Measurements from ENCODE around the gene PKNOX2.
"Not testable (repeated sequence)": the region's sequence is repeated elsewhere in the genome, so short reads cannot be mapped to it uniquely, and the experiment has no call there.

PKNOX2 gene

DNA sequence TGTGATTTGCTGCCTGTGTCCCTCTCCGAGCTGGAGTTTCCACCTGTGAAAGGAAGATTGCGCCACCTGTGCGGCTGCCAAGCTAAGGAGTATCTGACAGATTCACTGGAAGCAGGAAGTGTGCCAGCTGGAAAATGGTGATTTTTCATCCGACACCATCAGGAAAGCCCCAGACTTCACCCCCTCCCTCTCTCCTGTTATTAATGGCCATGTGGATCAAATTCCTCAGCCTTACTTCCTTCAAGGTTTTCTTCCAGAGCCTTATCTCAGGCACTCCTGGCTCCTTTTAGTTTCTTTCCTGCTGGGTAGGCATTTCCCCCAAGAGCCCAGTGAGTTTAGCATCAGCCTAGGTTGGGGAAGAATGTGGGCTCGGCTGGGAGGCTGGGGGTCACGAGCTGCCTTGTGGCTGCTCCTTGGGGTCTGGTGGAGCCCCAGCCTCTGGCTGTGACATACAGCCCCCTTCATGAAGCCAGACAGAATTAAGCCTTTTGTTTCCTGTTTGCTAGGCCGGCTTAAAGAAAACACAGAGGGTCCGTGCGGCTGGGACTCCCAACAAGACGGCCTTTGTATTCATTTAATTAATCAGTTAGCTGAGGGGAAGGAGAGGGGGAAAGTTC, 37.1 kb downstream of the PKNOX2 start:
- no peak for DNase-seq (ENCODE audit: low read depth in 4 of 4, low spot score in 1 of 4)

DNA sequence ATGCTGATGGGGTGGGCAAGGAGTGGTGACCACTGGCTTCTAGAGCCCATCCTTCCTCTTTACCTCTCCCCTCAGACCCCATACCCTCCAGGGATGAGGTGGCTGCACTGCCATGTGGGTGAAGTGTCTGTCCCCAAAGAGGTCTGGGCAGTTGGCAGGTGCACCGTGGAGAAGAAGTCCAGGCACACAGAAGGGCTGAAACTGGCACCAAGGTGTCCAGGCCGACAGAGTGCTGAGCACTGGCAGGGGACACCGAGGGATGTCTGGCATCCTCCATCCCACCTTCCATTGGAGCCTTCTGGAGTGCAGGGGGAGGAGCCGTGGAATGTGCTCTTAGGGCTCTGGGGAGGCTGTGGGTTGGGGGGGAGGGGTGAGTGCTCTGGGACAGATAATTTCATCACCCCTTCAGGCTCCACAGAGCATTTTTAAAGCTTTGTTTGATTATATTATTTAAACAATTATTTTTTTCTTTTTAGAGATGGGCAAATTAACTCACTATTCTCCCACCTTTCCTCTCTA, 37.9 kb downstream of the PKNOX2 start:
- no peak for DNase-seq (ENCODE audit: low read depth in 4 of 4, low spot score in 1 of 4)

DNA sequence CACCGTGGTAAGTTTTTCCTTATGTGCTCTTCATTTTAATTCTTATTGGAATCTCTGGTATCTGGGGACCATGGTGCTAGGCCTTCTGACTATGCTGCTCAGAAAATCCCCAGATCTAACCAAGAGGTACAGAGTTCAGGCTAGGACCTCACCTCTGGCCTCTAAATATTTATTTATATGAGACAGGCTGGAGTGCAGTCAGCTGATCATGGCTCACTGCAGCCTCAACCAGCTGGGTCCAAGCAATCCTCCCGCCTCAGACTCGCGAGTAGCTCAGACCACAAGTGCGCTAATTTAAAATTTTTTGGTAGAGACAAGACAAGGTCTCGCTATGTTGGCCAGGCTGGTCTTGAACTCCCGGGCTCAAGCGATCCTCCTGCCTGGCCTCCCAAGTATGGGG, 38.4 kb downstream of the PKNOX2 start:
- DNase-seq (ENCODE audit: low read depth in 4 of 4, low spot score in 1 of 4) = no peak

DNA sequence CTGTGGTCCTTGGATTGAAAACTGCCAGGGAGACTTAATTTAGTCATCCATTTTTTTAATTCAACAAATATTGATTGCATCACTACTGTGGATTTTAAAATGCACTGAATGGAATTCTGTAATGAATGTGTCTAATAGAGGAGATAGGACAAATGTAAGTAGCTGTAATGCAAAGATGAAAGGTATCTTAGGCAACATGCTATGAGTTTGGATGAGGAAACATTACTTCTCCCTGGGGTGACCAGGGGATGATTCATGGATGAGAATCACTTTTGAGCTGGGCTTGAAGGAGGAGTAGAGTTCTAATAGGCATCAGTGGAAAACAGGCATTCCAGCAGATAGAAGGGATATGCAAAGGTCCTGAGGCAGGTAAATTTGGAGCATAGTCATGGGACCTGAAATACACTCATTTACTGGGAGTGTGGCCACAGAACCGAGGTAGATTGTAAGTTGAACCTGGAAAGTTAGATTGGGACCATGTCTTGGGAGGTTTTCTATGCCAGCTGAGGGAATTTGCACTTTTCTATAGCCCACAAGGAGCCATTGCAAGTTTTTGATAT, 43.4 kb downstream of the PKNOX2 start:
- DNase-seq (ENCODE audit: low read depth in 4 of 4, low spot score in 1 of 4) = no peak

DNA sequence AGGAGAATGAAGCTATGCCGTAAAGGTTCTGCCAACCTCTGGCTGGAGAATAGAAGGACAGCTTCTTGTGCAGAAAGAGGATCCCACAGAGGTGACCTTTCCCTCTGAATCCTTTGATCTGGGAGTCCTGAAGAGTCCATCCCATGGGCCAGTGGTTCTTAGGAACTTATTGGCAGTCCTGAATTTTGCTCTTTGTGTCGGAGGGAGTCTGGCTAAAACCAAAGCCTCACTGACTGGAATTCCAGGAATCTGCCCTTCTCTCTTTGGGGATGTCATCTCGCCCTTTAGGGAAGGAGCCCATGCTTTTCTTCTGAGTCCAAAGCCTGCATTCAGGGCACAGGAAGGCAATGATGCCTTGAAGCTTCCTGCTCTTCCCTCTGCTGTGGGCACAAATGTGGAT, 45.5 kb downstream of the PKNOX2 start:
- DNase-seq (ENCODE audit: low read depth in 4 of 4, low spot score in 1 of 4) = no peak

DNA sequence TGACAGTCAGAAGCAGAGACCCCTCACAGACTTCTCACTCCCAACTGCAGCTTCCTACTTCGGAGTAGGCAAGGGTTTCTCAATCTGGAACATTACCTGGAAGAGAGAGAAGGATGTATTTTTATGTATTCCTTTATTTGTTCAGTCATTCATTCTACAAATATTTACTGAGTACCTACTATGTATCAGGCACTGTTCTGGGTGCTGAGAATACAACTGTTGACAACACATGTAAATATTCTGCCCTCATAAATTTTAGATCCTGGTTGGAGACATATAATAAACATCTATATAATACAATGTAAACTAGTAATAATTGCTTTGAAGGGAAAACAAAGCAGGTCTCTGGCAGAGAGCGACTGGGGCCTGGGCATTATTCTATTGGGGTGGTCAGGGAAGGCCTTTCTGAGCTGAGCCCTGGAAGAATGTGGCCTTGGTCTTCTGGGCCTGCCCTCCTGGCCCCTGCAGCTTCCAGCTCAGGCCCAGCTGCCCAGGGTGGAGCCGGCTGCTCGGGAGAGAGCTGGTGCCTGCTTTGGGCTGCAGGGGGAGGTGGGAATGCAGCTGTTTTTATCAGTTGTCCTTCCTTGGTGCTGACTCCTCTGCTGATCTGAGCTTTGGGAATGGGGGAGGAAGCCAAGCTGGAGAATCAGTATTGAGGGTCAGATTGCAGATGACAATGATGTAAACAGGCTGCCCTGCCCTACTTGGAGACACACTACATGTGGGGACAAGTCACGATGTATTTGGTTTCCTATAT, 46.8 kb downstream of the PKNOX2 start:
- no peak for DNase-seq (ENCODE audit: low read depth in 4 of 4, low spot score in 1 of 4)

- no peak for DNase-seq (ENCODE audit: low read depth in 4 of 4, low spot score in 1 of 4)
These were observed 47.4 kb downstream of the PKNOX2 start for GRCh38 chr11:125211948-125212340.

DNA sequence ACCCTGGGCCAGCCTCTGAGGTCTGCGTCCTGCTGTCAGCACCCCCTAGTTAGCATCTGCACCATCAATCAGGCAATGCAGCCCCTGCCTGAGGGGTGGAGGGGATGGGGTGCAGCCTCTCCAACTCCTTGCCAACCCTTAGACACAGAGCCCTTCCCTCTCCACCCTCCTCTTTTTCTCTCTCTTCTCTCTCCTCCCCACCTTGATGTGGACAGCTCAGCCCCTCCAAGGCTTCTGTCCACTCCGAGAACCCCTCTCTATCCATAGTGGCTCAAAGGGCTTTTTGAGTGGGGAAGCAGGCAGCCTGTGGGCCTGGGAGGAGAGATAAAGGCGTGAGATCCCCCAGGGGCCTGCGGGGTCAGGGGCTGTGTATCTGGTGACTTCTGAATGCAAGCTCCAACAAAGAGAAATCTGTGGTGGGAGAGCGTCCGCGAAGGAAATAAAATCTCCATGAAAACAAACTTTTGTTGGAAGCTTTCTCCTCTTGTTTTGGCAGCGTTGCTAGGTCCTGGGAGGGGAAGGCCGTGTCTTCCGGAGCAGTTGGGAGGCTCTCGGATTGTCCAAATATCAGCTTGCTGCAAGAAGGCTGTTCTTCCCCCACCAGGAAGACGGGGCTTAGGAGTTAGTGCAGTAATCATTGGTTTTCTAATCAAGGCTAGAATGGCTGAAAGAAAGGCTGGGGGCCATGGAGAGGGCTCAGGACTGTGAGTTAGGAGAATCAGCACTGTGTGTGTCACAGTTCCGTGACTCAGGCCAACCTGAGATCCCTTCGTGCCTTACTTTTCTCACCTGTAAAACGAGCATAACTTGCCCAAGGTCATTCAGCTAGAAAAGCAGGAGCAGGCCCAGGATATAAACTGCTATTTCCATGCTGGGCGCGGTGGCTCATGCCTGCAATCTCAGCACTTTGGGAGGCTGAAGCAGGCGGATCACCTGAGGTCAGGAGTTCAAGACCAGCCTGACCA, 50.3 kb downstream of the PKNOX2 start:
- DNase-seq (ENCODE audit: low read depth in 4 of 4, low spot score in 1 of 4) = no peak

DNA sequence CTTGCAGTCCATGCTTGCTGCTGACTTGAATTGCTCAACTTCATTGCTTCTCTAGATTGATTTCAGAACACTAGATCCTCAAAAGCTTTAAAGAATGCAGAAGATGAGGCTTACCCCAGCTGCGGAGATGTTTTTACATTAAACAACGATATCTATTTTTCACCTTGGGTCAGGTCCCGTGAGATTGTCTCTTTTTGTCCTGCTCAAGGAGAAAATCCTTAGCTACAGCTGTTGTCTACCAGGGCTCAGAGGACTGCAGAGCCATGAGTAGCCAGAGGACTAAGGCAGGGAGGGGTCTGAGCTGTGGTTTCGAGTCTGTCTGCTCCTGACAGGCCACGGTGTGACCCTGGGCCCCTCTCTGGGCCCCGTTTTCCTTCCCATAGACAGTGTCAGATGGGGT, 51.4 kb downstream of the PKNOX2 start:
- DNase-seq (ENCODE audit: low read depth in 4 of 4, low spot score in 1 of 4) = no peak

- DNase-seq (ENCODE audit: low read depth in 4 of 4, low spot score in 1 of 4) = no peak
These were observed 53.8 kb downstream of the PKNOX2 start for GRCh38 chr11:125218336-125218735.

DNA sequence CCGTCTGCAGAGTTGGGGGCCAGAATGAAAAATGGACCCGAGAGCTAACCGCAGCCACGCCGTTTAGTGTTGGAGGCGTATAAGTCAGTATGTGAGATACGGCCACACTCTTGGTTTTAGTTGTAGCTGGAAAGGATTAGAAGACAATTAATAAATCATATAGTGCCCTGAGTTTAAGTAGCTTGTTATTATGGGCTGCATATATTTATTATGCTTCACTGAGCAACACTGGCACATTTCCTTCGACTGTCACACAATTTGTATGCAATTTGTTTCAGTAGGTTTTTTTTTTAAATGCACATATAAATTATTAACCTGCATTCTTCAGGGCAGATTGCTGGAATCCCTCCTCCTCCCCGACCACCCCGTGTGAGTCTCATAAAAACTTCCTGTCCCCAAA, 56.9 kb downstream of the PKNOX2 start:
- no peak for DNase-seq (ENCODE audit: low read depth in 4 of 4, low spot score in 1 of 4)

DNA sequence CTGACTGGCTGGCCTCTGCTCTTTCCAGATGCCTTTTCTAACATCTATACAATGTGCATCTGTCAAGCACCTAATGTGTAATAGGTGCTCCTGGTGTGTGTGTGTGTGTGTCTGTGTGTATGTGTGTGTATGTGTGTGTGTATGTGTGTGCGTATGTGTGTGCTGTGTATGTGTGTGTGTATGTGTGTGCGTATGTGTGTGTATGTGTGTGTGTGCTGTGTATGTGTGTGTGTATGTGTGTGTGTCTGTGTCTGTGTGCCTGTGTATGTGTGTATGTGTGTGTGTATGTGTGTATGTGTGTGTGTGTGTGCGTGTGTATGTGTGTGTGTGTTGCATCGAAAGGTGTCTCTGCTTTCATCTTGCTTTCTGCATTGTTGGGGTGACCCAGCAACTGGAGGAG, 57.9 kb downstream of the PKNOX2 start:
- DNase-seq (ENCODE audit: low read depth in 4 of 4, low spot score in 1 of 4) = no peak

- DNase-seq (ENCODE audit: low read depth in 4 of 4, low spot score in 1 of 4) = not testable (repeated sequence)
These were observed 58.6 kb downstream of the PKNOX2 start for GRCh38 chr11:125223161-125223560.

DNA sequence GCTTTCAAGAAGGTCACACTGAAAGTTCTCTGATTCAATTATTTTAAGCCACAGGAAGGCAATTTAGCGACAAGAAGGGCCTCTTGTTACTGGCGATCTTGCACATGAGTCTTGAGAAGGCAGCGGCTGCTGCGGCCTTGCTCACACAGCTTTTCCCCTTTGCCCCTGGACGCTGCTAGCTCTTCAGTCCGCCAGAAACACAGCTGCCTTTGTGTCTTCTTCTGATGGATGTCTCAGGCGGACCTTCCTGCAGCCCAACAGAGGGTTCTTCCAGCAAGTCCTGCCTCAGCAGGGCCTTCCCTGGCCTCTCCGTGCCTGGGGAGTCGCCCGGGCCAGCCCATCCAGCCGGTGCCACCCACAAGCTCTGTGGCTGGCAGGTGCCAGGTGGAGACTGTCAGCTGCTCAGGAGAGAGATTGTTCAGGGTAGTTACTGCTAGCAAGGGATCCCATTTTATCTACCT, 59.4 kb downstream of the PKNOX2 start:
- DNase-seq (ENCODE audit: low read depth in 4 of 4, low spot score in 1 of 4) = no peak

DNA sequence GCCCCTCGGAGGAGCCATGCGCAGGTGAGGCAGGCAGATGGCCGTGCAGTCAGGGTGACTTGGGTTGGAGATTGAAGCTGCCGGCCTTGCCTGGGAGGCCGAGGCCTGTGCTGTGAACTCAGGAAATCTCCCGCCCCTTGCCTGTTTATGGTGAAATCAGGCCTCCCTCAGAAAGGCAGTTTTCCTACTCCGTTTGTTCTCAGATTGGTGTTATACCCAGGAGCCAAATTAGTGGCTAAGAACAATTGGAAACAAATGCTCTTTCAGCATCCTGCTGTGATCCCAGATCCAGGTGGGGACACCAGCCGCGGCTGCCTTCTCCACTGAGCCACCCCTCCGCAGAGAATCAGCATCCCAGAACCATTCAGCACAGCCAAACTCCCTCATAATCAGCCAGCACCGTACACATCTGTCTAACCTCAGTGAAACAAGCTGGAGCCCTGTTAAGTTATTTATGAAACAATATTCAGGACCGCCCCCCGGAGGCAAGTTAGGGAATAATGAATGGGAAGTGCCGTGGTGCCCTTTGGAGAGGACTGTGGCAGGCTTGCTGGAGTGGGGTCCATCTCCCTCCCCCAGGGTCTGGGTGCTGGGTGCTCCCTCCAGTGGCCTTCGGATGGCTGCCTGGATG, 60.0 kb downstream of the PKNOX2 start:
- no peak for DNase-seq (ENCODE audit: low read depth in 4 of 4, low spot score in 1 of 4)

GRCh38 chr11:125225401-125225800, 60.9 kb downstream of the PKNOX2 start:
- DNase-seq (ENCODE audit: low read depth in 4 of 4, low spot score in 1 of 4) = no peak

- DNase-seq (ENCODE audit: low read depth in 4 of 4, low spot score in 1 of 4) = no peak
These were observed 61.5 kb downstream of the PKNOX2 start for GRCh38 chr11:125226031-125226430.

DNA sequence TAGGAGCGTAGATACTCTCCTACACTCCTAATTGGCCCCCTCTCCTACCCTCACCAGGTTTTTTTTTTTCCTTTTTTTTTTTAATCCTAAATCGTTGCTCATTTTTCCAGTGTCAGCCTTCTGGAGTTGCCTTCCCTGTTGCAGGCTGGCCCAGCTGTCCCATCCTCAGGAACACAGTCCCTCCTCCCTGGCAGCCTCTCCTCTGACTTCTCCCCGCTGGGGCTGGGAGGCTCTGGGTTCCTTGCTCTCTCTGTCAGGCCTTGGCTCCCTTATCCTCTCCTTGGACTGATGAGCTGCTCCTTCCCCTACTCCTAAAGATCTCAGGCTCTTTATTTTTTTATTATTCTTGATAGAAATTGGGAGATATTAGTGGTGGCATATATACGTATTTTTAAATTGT, 62.2 kb downstream of the PKNOX2 start:
- DNase-seq (ENCODE audit: low read depth in 4 of 4, low spot score in 1 of 4) = no peak

DNA sequence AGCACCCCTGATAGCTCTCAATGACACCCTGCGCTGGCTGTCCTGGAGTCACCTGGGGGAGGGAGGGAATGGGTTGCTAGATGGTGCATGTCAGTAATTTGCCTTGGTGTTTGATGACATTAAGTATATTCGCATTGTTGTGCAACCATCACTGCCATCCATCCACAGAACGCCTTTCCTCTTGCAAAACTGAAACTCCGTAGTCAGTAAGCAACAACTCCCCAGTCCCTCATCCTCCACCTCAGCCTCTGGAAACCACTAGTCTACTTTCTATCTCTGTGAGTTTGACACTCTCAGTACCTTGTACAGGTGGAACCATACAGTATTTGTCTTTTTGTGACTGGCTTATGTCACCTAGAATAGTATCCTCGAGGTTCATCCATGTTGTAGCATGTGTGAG, 62.6 kb downstream of the PKNOX2 start:
- no peak for DNase-seq (ENCODE audit: low read depth in 4 of 4, low spot score in 1 of 4)

GRCh38 chr11:125228445-125228844, 63.9 kb downstream of the PKNOX2 start:
- no peak for DNase-seq (ENCODE audit: low read depth in 4 of 4, low spot score in 1 of 4)

DNA sequence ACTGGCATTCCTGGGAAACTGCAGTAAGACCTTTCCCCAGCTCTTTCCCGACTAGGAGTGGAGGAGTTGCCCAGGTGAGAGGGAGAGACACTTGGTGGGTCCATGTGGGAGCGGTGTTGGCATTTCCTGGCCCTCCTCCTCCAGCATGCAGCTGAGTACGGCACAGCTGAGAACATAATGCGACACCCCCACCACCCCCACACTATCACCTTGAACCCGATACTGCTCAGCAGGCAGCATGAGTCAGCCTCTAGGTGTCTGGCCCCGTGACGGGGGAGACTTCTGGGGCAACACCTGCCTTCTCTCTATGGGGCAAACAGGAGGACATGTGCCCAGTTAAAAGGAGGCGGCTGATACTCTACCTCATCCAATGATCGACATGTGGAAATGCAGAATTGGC, 64.4 kb downstream of the PKNOX2 start:
- DNase-seq (ENCODE audit: low read depth in 4 of 4, low spot score in 1 of 4) = no peak

All from stimulated activated CD4-positive, alpha-beta T cell treated with anti-CD3 and anti-CD28 coated beads, Interleukin-1b, Interleukin-23, amount 100 ng/mL, for 24 hours (primary cell).